Calu3 (cell line): ENCODE results near the gene PAX7. TPM values are rescaled to one million over a fixed set of nuclear protein-coding genes. Genes with fewer than 3 reads are reported as not detected.

Source experiments
- BruUV-seq: library from RNA; stranded (reverse); fragments of 400-500 nt; replicated peaks from 2 replicates; lab custom pipeline; 2021; lab: Mats Ljungman, UMichigan
- CTCF ChIA-PET: fragments of 300-600 bp; sonication (Branson Sonifier 250); formaldehyde crosslinking; loops from one replicate; lab custom pipeline; 2022; ENCODE audit warnings: antibody characterized with exemption; lab: Charles Lee
- DNase-seq: peaks from one replicate; pipeline ENCODE4 v3.0.0; 2022
- H3K27ac Mint-ChIP-seq: one replicate; pipeline ENCODE4 v1.8.0; 2022; ENCODE audit warnings: mixed read lengths; ENCODE audit not compliant: unreplicated experiment
- H3K27me3 Mint-ChIP-seq: one replicate; pipeline ENCODE4 v1.8.0; 2022; ENCODE audit warnings: mixed read lengths; ENCODE audit not compliant: unreplicated experiment
- H3K36me3 Mint-ChIP-seq: one replicate; pipeline ENCODE4 v1.8.0; 2022; ENCODE audit warnings: mild to moderate bottlenecking, moderate library complexity, mixed read lengths; ENCODE audit not compliant: insufficient read depth, unreplicated experiment
- H3K4me1 Mint-ChIP-seq: one replicate; pipeline ENCODE4 v1.8.0; 2022; ENCODE audit warnings: mild to moderate bottlenecking, low read depth, mixed read lengths; ENCODE audit not compliant: unreplicated experiment
- H3K4me3 Mint-ChIP-seq: one replicate; pipeline ENCODE4 v1.8.0; 2022; ENCODE audit warnings: mild to moderate bottlenecking, low read depth, moderate library complexity, mixed read lengths; ENCODE audit not compliant: unreplicated experiment
- H3K9me3 Mint-ChIP-seq: one replicate; pipeline ENCODE4 v1.8.0; 2022; ENCODE audit warnings: low read depth, mixed read lengths; ENCODE audit not compliant: unreplicated experiment
- intact Hi-C: fragments of 100-400 bp; cut with micrococcal nuclease; formaldehyde crosslinking; loops from one replicate; pipeline ENCODE4 v1.10.0; 2022; ENCODE audit not compliant: unreplicated experiment
- total RNA-seq: library from RNA; stranded (reverse); gene quantifications from 2 replicates; pipeline ENCODE4 v1.2.3, GENCODE V29; 2022
- TF ChIP-seq, protein P1 (sequence below): fragments of 200-600 bp; IDR thresholded peaks from one replicate; pipeline ENCODE4 v1.8.0; 2022; ENCODE audit warnings: antibody characterized with exemption; ENCODE audit not compliant: unreplicated experiment

Gene PAX7
- total RNA-seq, 1 experiment from 2014 or later, result not detected

DNA sequence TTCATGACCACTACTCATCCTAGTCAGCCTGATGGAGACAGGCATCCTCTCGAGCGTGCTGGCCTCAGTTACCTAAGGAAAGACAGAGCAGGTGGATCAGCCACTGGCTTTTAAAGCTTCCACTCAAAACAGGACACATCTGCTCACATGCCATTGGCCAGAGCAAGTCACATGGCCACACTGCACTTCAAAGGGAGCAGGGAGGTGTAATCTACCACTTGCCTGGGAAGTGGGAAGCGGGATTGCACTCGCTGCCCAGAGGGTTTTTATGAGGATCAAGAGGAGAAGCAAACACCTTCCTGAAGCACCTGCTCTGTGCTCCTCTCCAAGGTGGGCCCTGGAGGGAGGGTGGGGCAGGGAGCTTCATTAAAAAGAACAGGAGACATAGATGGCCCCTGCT is 120.8 kb downstream of the PAX7 start:
- intact Hi-C loops, result no loop called here
- BruUV-seq, result no TSS peak

DNA sequence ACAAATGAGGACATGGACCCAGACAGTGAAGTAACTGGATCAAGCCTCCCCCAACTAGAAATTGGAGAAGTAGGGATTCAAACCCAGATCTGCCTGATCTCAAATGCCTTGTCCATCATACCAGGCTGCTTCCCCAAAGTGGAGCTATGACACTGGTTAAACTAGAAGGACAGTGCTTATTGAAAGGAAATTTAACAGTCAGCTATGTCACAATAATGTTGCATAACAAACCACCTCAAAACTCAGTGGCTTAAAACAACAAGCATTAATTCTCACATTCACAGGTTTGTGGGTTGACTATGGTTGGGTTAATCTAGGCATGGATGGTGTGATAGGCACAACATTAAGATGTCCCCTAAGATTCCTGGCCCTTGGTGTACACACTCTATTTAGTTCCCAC is 121.8 kb downstream of the PAX7 start:
- Mint-ChIP-seq H3K4me3 (no peak overlapping the region), H3K9me3 (peaks cover 4% of the 10 kb centered on the region), H3K27me3 (peaks cover 88% of the 10 kb centered on the region), H3K4me1 (no peaks in the 10 kb centered on the region), H3K27ac (no peak overlapping the region), H3K36me3 (no peaks in the 10 kb centered on the region)
- intact Hi-C loops, result no loop called here
- BruUV-seq, result no TSS peak
- no peak for DNase-seq
- CTCF ChIA-PET, result no interaction called here
- TF ChIP-seq, protein P1, sequence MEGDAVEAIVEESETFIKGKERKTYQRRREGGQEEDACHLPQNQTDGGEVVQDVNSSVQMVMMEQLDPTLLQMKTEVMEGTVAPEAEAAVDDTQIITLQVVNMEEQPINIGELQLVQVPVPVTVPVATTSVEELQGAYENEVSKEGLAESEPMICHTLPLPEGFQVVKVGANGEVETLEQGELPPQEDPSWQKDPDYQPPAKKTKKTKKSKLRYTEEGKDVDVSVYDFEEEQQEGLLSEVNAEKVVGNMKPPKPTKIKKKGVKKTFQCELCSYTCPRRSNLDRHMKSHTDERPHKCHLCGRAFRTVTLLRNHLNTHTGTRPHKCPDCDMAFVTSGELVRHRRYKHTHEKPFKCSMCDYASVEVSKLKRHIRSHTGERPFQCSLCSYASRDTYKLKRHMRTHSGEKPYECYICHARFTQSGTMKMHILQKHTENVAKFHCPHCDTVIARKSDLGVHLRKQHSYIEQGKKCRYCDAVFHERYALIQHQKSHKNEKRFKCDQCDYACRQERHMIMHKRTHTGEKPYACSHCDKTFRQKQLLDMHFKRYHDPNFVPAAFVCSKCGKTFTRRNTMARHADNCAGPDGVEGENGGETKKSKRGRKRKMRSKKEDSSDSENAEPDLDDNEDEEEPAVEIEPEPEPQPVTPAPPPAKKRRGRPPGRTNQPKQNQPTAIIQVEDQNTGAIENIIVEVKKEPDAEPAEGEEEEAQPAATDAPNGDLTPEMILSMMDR, result no peak

More for the DNA sequence above, 120.8 kb downstream of the PAX7 start:
- CTCF ChIA-PET, result interaction anchor here (1.2 kb wide), 1 partner anchor 10 kb away, joined by 5 read pairs; no protein-coding TSS in a partner anchor
- TF ChIP-seq, protein P1, result no peak
- peaks cover 93% of the 10 kb centered on the region for H3K27me3 Mint-ChIP-seq
- no peak for DNase-seq
- no peaks in the 10 kb centered on the region for H3K4me1 Mint-ChIP-seq
- peaks cover 4% of the 10 kb centered on the region for H3K9me3 Mint-ChIP-seq
- H3K27ac Mint-ChIP-seq, result no peak overlapping the region
- H3K4me3 Mint-ChIP-seq, result no peak overlapping the region
- no peaks in the 10 kb centered on the region for H3K36me3 Mint-ChIP-seq

GRCh38 chr1:18760156-18760555 is 129.5 kb downstream of the PAX7 start:
- no peaks in the 10 kb centered on the region for H3K9me3 Mint-ChIP-seq
- H3K27ac Mint-ChIP-seq, result no peak overlapping the region
- H3K36me3 Mint-ChIP-seq, result no peaks in the 10 kb centered on the region
- TF ChIP-seq, protein P1, result no peak
- intact Hi-C loops, result no loop called here
- no peaks in the 10 kb centered on the region for H3K4me1 Mint-ChIP-seq
- CTCF ChIA-PET, result no interaction called here
- peaks cover 68% of the 10 kb centered on the region for H3K27me3 Mint-ChIP-seq
- H3K4me3 Mint-ChIP-seq, result no peak overlapping the region
- DNase-seq, result no peak
- BruUV-seq, result no TSS peak

GRCh38 chr1:18761948-18762840 is 131.5 kb downstream of the PAX7 start:
- TF ChIP-seq, protein P1, result no peak
- Mint-ChIP-seq H3K36me3 (no peaks in the 10 kb centered on the region), H3K4me3 (no peak overlapping the region), H3K27ac (no peak overlapping the region), H3K27me3 (peaks cover 71% of the 10 kb centered on the region), H3K9me3 (no peaks in the 10 kb centered on the region), H3K4me1 (no peaks in the 10 kb centered on the region)
- intact Hi-C loops, result no loop called here
- CTCF ChIA-PET, result no interaction called here
- DNase-seq, result no peak
- no TSS peak for BruUV-seq
